ENCODE data around the gene NAP1L1. TPM values are rescaled to one million over a fixed set of nuclear protein-coding genes. Genes with fewer than 3 reads are reported as not detected.

NAP1L1 gene, protein sequence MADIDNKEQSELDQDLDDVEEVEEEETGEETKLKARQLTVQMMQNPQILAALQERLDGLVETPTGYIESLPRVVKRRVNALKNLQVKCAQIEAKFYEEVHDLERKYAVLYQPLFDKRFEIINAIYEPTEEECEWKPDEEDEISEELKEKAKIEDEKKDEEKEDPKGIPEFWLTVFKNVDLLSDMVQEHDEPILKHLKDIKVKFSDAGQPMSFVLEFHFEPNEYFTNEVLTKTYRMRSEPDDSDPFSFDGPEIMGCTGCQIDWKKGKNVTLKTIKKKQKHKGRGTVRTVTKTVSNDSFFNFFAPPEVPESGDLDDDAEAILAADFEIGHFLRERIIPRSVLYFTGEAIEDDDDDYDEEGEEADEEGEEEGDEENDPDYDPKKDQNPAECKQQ
- total RNA-seq (2022; extraction: Qiagen RNA extraction) = 603 to 700 TPM (median 644 TPM) in 5 replicates

DNA sequence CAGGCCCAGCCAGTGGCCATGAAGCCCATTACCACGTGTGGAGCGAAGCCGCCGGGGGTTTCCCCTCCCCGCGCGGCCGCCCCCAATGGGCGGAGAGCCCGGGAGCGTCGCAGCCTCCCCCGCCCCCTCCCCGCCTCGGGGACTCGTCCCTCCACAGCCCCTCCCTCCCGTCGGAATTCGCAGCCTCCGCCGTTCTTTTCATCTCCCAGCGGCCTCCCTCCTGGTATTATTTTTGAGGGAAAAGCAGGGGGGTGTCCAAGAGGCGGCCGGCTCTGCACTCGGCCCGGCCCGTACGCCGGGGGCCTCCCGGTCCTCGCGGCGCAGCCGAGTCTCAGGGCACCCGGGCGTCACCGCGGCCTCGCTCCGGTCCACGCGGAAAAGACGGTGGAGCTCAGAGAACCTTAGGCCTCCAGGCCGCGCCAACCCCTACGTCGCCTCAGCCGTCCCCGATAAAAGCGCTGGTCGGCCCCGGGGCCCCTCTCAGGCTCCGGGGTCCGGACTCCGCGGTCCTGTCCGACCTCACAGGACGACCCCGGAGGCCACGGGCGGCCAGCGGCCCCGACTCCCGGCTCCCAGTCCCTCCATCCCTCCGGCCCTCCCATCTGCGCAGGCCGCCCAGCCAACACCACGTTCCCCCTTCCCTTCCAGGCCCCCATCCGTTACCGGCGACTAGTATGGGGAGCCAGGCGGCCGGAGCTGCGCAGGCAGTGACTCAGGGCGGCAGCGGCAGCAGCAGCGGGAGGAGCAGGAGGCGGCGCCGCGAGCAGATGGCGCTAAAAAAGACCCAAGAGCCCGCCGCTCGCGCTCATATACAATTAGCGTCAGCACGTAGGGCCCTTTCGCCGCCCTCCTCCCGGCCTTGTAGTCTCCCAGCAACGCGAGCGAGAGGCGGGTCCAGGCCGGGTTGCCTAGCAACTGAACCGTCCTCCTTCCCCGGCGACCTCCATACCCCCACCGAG is at the start of gene NAP1L1:
Gene NAP1L1, minus strand, starts transcription at position 782 of the 959 bp plus-strand sequence. CDS start 10,466 bp downstream, outside the sequence.

DNA sequence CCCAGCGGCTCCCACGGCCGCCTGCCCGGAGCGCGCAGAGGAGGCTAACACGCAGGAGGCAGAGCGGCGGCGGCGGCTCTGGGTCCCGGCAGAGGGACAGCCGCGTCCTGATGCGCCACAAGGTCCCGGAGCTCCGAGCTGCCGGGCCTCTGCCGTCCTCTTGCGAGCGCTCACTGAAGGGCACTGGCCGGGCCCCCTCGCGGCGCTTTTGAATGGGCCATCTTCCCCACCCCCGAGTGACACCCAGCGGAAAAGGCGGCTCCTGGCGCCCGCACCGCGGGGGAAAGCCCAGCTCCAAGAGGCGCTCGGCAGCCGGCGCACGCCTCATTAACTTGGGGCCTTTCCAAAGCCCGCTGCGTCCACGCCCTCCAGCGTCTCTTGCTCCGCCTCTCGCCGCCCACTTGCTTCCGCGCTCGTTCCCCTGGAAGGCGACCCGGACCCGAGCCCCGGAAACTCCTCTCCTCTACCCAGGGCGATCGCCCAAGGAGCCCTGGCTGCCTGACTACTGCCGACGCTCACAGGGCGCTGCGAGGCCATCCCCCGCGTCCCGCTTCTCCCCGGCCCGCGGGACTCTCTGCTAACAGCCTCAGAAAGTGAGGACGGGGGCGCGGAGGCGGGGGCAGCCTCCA is 53.0 kb downstream of the NAP1L1 start, which contains the start of gene PHLDA1:
Gene PHLDA1, minus strand, starts transcription at position 363 of the 629 bp plus-strand sequence.

Other genes with a start within 250 kb of the NAP1L1 start
- gene PHLDA1, start 52.9 kb downstream of the NAP1L1 start, total RNA-seq (2022; extraction: Qiagen RNA extraction) = 19.6 to 33.1 TPM (median 29.6 TPM) in 5 replicates